Stimulated activated CD8-positive, alpha-beta memory T cell treated with anti-CD3 and anti-CD28 coated beads, Interleukin-7, amount 100 ng/mL, for 48 hours (primary cell): ENCODE measurements around the gene AMOTL2.

Experiments used
- DNase-seq, 2 donors: peaks; one replicate each; pipeline ENCODE4 v3.0.0-alpha.2; 2020; ENCODE audit warnings: low read depth in 1 of 2; ENCODE audit errors: extremely low read depth in 1 of 2

AMOTL2 gene

GRCh38 chr3:134353831-134354611 is 20.2 kb downstream of the AMOTL2 start:
- DNase-seq, result no peak

GRCh38 chr3:134353171-134353825 is 20.9 kb downstream of the AMOTL2 start:
- DNase-seq, result no peak

- no peak for DNase-seq
These were observed 22.1 kb downstream of the AMOTL2 start for GRCh38 chr3:134352031-134352671.

- DNase-seq, result no peak
These were observed 22.8 kb downstream of the AMOTL2 start for GRCh38 chr3:134351427-134351826.

- no peak for DNase-seq
These were observed 23.4 kb downstream of the AMOTL2 start for GRCh38 chr3:134350861-134351311.

GRCh38 chr3:134350266-134350665 is 24.0 kb downstream of the AMOTL2 start:
- no peak for DNase-seq

DNA sequence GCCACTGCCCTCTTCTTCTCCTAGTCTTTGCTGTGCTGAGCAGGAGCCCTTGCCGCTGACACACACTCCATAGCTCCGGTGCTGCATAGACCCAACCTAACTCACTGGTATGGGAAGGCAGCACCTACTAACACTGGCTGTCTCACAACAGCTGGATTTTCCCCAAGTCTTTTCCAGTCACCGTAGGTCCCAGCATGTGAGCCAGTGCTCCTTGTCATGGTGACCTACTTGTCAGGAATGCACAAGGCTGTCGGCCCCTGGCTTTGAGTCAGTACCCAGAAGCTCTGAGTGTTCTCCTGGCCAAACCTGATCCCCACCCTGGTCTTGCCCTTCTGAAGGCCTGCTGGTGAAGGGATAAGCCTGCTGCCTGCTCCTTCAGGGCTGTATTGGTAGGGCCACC is 25.7 kb downstream of the AMOTL2 start:
- DNase-seq, result no peak

DNA sequence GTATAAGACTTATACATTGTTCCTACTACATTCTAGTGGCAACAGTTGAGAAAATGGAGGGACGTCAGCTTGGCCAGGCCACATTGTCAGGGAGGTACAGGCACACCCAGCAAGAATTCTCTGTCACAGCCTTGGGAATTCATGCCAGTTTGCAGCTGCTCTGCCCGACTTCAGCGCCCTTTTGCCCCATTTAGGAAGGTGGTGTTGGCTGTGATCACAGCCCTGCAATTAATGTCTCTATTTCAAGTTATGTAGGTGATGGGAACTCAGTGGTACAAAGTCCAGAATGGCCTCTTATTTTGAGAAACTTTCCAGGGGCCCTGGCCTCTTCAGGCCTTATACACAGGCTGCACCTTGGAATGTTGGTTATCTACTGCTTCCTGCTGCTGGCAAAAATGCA is 26.7 kb downstream of the AMOTL2 start:
- DNase-seq, result no peak

DNA sequence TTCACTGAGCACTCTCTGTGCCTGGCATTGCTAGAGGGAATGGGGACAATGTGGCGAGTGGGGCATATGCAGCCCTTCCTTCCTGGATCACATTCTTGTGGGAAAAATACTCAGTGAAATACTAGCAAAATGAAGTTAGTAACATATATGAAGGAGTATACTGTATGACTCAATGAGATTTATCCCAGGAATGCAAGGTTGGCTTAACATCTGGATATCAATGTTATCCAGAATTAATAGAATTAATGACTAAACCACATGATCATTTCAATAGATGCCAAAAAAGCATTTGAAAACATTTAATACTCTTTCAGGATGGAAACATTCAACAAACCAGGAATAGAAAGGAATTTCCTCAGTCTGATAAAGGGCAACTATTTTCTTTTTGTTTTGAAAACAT is 27.5 kb downstream of the AMOTL2 start:
- no peak for DNase-seq

DNA sequence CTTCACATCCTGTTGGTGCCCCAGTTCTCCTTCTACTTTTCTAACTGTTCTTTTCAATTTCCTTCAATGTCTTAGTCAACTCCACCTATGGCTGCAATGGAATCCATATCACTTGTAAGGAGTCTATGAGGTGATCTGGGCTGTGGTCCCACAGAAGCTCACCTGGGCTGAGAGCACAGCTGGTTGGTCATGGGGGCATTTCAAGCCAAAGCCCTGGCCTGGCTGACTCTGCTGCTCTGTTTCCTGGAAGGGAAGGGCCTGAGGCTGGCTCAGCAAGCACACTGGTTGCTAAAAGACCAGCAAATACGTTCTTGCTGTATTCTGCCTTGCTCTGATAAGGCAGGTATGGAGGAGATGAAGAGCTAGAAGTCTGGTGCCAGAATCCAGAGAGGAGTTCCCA is 29.0 kb downstream of the AMOTL2 start:
- no peak for DNase-seq

- no peak for DNase-seq
These were observed 29.7 kb downstream of the AMOTL2 start for GRCh38 chr3:134344560-134344959.

- DNase-seq, result no peak
These were observed 32.0 kb downstream of the AMOTL2 start for GRCh38 chr3:134342259-134342658.

DNA sequence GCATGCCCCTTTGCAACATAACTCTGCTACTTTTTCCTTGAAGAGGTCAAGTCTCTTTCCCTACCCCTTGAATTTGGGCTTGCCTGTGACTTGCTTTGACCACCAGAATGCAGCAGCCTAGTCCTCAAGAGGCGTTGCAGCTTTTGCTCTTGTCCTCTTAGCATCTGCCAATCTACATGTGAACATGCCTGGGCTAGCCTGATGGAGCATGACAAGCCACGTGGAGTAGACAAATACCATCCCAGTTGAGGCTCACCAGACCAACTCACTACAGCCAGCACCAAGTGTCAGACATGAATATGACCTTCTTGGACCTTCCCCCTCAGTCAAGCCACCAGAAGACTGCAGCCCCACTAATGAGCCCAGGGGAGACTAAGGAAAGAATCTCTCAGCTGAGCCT is 32.9 kb downstream of the AMOTL2 start:
- DNase-seq, result no peak

DNA sequence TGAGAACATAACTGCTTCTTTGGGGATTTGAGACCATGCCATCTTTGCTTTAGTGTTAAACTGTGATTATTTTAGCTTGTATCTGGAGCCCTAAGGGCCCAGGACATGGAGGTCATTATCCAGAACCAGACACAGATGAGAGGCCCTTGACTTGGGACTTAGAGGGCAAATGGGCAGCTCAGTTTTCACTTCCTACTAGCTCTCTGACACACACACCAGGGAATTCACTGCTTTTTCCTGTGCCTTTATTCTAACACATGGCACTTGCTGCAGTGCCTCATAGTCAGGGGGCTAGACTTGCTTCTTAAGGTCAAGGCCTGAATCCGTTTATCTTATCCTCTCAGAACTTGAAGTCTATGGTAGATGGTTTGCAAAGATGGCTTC is 33.3 kb downstream of the AMOTL2 start:
- DNase-seq, result no peak

DNA sequence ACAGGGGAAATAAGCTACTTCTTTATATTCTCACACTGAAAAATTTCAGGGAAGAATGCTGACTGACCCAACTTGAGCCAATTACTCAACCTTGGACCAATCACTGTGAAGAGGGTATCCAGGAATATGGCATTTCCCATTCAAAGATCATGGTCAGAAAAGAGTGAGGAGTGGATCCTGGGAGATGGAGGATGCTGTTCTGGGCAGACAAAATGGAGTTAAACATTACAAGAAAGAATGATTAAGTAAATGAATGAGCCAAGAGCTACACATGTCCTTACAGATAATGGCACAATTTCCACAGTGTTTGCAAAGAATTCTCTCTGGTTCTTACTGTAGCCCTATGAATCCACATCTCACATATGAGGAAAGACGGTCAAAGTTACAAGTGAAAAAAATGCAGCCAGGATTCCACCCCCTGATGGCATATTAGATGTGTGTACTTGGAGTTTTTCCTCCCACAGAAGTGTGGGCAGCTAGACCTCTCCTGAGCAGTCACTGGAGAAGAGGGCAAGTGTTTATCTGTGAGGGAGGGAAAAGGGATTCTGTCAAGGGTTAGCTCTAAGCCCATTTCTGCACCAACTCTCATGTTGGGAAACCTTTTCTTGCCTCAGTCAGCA is 33.8 kb downstream of the AMOTL2 start:
- DNase-seq, result no peak

DNA sequence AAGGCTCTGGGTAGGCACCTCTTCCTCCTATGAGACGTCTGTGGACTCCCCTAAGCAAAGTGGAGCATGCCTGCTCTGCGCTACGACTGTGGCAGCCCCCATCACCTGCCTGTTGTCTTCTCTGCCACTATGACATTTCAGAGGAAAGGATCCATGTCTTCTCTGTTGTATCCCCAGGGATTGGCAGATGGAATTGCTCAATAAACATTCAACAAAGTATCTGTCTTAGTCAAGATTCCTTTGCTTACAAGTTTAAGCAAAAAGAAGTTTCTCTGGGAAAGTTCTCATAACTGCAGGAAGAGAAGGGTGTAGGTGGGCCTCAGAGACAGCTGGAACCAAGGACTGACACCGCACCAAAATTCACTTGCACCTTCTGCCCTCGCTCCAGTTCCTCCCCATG is 34.3 kb downstream of the AMOTL2 start:
- DNase-seq, result no peak

DNA sequence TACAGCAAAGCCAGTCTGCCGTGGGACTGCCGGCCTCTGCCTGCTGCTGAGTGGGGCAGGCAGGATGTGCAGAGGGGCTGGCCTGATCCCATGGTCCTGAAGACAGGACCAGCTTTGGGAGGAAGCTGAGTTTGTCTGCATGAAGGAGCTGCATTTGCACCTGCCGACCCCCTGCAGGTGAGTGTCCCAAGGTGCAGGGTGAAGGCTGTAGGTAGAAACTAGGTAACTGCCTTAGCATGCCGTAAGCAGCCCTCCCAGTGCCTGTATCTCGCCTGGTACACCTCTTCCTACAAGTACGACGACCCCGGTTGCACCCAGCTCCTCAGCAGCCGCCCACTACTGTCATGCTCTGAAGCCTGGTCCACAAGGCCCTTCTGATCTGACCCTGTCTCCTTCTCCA is 34.9 kb downstream of the AMOTL2 start:
- DNase-seq, result no peak

GRCh38 chr3:134338516-134339261 is 35.6 kb downstream of the AMOTL2 start:
- DNase-seq, result no peak

DNA sequence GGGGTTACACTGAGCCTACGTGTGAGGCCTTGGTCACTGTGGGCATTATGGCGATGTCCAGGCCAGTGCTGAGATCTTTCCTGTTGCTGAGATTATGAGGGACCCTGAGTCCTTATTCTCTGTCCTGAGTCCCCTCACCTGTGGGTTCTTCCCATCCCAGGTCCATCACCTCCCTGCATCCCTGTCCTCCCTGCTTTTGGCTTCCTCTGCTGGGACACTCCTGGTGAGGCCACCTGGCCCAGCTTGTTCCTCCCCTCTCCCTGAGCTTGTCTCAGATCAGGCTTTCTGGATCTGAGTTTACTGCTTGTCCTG is 36.1 kb downstream of the AMOTL2 start:
- DNase-seq, result no peak

GRCh38 chr3:134337511-134338200 is 36.6 kb downstream of the AMOTL2 start:
- no peak for DNase-seq
